OCI-LY3 (cell line): ENCODE measurements around the gene VWA3A.

Experiments used
- H2AFZ ChIP-seq: fragments of 200-600, 300-600 bp; shearing (Covaris generic); 2 replicates; pipeline ENCODE4 v1.6.0; 2014; ENCODE audit warnings: antibody characterized with exemption, low read depth, low read length
- H3K27ac ChIP-seq: fragments of 200-600, 300-600 bp; sonication (generic); 2 replicates; pipeline ENCODE4 v1.5.1; 2014; ENCODE audit warnings: mild to moderate bottlenecking, low read length, moderate library complexity, mixed read lengths
- H3K27me3 ChIP-seq: fragments of 200-600, 300-600 bp; sonication (generic); 2 replicates; pipeline ENCODE4 v1.6.1; 2014; ENCODE audit warnings: low read depth, low read length, mixed read lengths
- H3K36me3 ChIP-seq: fragments of 200-600, 300-600 bp; sonication (generic); replicated peaks from 2 replicates; pipeline ENCODE3; 2014; ENCODE audit warnings: low read depth, low read length, mixed read lengths
- H3K4me1 ChIP-seq: fragments of 300-600, 200-600 bp; sonication (generic); 2 replicates; pipeline ENCODE4 v1.6.1; 2014; ENCODE audit warnings: low read length, mixed read lengths
- H3K4me2 ChIP-seq: fragments of 200-600, 300-600 bp; sonication (generic); 2 replicates; pipeline ENCODE4 v1.6.1; 2014; ENCODE audit warnings: low read length, mixed read lengths
- H3K4me3 ChIP-seq: fragments of 300-600, 200-600 bp; sonication (generic); 2 replicates; pipeline ENCODE4 v1.5.1; 2014; ENCODE audit warnings: antibody characterized with exemption, mild to moderate bottlenecking, low read length, moderate library complexity
- H3K79me2 ChIP-seq: fragments of 300-600, 200-600 bp; shearing (Covaris generic); 2 replicates; pipeline ENCODE4 v1.6.1; 2014; ENCODE audit warnings: mild to moderate bottlenecking, low read length, mixed read lengths
- H3K9ac ChIP-seq: fragments of 300-600, 200-600 bp; shearing (Covaris generic); 2 replicates; pipeline ENCODE4 v1.6.0; 2014; ENCODE audit warnings: mild to moderate bottlenecking, low read length, moderate library complexity
- H3K9me3 ChIP-seq: fragments of 200-600, 300-600 bp; shearing (Covaris generic); 2 replicates; pipeline ENCODE4 v1.6.1; 2014; ENCODE audit warnings: low read length, mixed read lengths; ENCODE audit not compliant: insufficient read depth
- H4K20me1 ChIP-seq: fragments of 200-600, 300-600 bp; sonication (generic); 2 replicates; pipeline ENCODE4 v1.6.1; 2016; ENCODE audit warnings: low read length, mixed read lengths; ENCODE audit not compliant: insufficient read depth
- CTCF ChIP-seq: fragments of 200-600, 300-600 bp; sonication (generic); IDR thresholded peaks from 2 replicates; pipeline ENCODE4 v1.5.1; 2014; ENCODE audit warnings: antibody characterized with exemption, low read length, low read depth
- EZH2phosphoT487 ChIP-seq: fragments of 200-600 bp; shearing (Covaris generic); IDR thresholded peaks from 2 replicates; pipeline ENCODE4 v1.6.1; 2018; ENCODE audit warnings: antibody characterized with exemption, mixed run types, low read depth

VWA3A gene

DNA sequence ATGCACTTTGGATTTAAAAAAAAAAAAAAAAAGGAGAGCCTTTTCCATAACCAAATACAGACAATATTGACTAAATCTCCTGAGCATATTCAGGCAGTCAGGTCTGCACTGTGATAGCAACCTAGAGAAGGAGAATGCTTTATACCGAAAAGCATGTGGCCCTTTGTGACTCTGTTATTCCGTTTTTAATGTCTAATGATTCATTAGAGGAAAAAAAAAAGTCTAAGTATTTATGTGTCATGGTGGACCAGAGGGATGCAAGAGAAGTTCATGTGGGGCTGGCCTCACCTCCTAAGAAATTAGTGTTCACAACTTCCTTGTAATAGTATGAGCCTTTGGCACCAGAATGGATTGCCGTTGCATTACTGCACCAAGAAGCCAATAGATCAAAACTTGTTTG is 11.3 kb upstream of the VWA3A start:
- Histone ChIP-seq H3K36me3 (no peaks in the 10 kb centered on the region), H3K79me2 (no peaks in the 10 kb centered on the region), H2AFZ (no peak overlapping the region), H3K4me1 (no peaks in the 10 kb centered on the region), H3K4me3 (no peak overlapping the region), H3K27ac (no peak overlapping the region), H4K20me1 (no peaks in the 10 kb centered on the region), H3K9ac (no peak overlapping the region), H3K27me3 (no peaks in the 10 kb centered on the region), H3K9me3 (no peaks in the 10 kb centered on the region), H3K4me2 (no peak overlapping the region)
- TF ChIP-seq EZH2phosphoT487, result no peak
- TF ChIP-seq CTCF, result no peak

DNA sequence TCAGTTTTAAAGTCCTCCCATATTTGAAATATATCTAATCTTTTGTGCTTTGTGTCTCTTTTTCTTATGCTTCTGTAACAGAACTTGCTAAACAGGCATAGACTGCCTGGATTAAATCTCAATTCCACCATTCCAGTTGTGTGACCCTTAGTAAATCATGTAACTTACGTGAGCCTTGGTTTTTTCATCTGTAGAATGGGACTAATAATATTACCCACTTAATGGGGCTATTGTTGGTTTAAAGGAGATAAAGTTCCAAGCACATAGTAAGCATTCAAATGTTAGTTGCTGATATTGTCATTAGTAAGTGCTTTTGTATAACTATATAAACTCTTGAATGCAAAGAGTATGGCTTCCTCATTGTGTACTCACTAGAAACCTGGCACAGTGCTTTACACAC is 5.9 kb upstream of the VWA3A start:
- no peak overlapping the region for H2AFZ ChIP-seq

GRCh38 chr16:22088642-22089041 is 3.7 kb upstream of the VWA3A start:
- no peak overlapping the region for H2AFZ ChIP-seq
- TF ChIP-seq EZH2phosphoT487, result no peak
- no peak for TF ChIP-seq CTCF
- peaks cover 2% of the 10 kb centered on the region for H3K36me3 ChIP-seq
- H3K79me2 ChIP-seq, result no peaks in the 10 kb centered on the region
- no peaks in the 10 kb centered on the region for H3K9me3 ChIP-seq
- peaks cover 3% of the 10 kb centered on the region for H3K4me1 ChIP-seq
- H3K4me3 ChIP-seq, result no peak overlapping the region
- no peak overlapping the region for H3K4me2 ChIP-seq
- H3K9ac ChIP-seq, result no peak overlapping the region
- no peaks in the 10 kb centered on the region for H4K20me1 ChIP-seq
- H3K27me3 ChIP-seq, result no peaks in the 10 kb centered on the region
- no peak overlapping the region for H3K27ac ChIP-seq

More for the DNA sequence above, 5.9 kb upstream of the VWA3A start:
- H3K27me3 ChIP-seq, result no peaks in the 10 kb centered on the region
- H4K20me1 ChIP-seq, result no peaks in the 10 kb centered on the region
- no peaks in the 10 kb centered on the region for H3K9me3 ChIP-seq
- no peak overlapping the region for H3K9ac ChIP-seq
- H3K4me2 ChIP-seq, result no peak overlapping the region
- no peak overlapping the region for H3K4me3 ChIP-seq
- TF ChIP-seq EZH2phosphoT487 (no peak), CTCF (no peak)
- H3K79me2 ChIP-seq, result no peaks in the 10 kb centered on the region
- no peaks in the 10 kb centered on the region for H3K4me1 ChIP-seq
- peaks cover 2% of the 10 kb centered on the region for H3K36me3 ChIP-seq
- no peak overlapping the region for H3K27ac ChIP-seq

DNA sequence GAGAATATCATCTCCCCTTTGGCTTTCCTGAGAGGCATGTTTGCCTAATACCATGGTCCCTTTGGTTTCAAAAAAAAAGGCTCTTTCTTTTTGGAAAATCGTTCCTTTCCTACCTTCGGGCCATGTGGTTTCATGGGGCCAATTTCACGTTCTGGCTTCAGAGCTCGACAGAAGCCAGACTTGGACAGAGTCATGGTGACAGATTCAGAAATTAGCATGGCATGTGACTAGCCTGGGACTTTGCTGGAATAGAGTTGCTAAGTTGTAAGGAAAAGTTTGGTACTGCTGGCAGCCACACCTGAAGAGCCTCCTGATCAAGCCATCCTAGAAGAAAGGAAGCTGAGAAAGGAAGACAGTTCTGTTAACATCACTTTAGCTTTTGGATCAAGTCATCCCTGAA is 2.4 kb upstream of the VWA3A start:
- H4K20me1 ChIP-seq, result no peaks in the 10 kb centered on the region
- peaks cover 2% of the 10 kb centered on the region for H3K36me3 ChIP-seq
- H3K9me3 ChIP-seq, result no peaks in the 10 kb centered on the region
- no peak overlapping the region for H3K4me2 ChIP-seq
- no peak overlapping the region for H3K27ac ChIP-seq
- TF ChIP-seq CTCF, result no peak
- TF ChIP-seq EZH2phosphoT487, result no peak
- H3K79me2 ChIP-seq, result no peaks in the 10 kb centered on the region
- H3K9ac ChIP-seq, result no peak overlapping the region
- H3K4me3 ChIP-seq, result no peak overlapping the region
- H3K4me1 ChIP-seq, result peaks cover 12% of the 10 kb centered on the region
- H2AFZ ChIP-seq, result no peak overlapping the region
- no peaks in the 10 kb centered on the region for H3K27me3 ChIP-seq
